ENCODE data around the gene NANOG.
"Not testable (repeated sequence)": the region's sequence is repeated elsewhere in the genome, so short reads cannot be mapped to it uniquely, and the experiment has no call there.

Gene NANOG

GRCh38 chr12:7788884-7789528, at the start of gene NANOG:
NANOG (plus strand) TSS chr12:7789402; CDS start chr12:7789615, 213 bp downstream.
- DNase-seq (ENCODE audit: extremely low read depth, low read depth); H3K4me3 ChIP-seq (replicated peaks; ENCODE audit: low read depth, low read length): not testable (repeated sequence)

GRCh38 chr12:7747246-7747645, 42.0 kb upstream of the NANOG start, which contains the start of gene CLEC4C:
CLEC4C (minus strand) TSS chr12:7747375; CDS start chr12:7747348, 27 bp downstream.
- TF ChIP-seq CTCF (IDR thresholded peaks at IDR 0.05; ENCODE audit: low read depth, low read length, missing control alignments) = no peak
- no peak for DNase-seq (ENCODE audit: extremely low read depth, low read depth)
- no peak within 1 kb of the TSS for H3K4me3 ChIP-seq (replicated peaks; ENCODE audit: low read depth, low read length)

DNA sequence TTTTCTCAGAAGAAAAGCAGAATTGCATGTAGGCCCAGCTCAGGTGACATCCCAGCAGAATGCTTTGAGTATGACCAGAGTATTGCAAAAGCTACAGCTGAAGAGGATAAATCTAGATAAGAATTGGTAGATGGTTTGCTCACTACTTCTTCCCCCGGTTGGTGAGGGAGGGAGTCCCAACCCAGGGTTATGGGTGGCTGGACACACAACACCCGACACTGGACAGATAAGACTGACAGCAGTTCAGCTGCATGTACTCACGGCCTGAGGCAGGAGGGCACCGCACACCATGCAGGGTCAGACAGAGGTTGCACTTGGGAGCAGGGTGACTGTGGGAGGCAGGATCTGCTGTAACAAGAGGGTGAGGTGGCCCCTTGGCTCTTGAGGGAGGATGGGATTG, 40.4 kb upstream of the NANOG start:
- no peak overlapping the region for H3K4me3 ChIP-seq (replicated peaks; ENCODE audit: low read depth, low read length)
- TF ChIP-seq CTCF (IDR thresholded peaks at IDR 0.05; ENCODE audit: low read depth, low read length, missing control alignments) = no peak
- no peak for DNase-seq (ENCODE audit: extremely low read depth, low read depth)

DNA sequence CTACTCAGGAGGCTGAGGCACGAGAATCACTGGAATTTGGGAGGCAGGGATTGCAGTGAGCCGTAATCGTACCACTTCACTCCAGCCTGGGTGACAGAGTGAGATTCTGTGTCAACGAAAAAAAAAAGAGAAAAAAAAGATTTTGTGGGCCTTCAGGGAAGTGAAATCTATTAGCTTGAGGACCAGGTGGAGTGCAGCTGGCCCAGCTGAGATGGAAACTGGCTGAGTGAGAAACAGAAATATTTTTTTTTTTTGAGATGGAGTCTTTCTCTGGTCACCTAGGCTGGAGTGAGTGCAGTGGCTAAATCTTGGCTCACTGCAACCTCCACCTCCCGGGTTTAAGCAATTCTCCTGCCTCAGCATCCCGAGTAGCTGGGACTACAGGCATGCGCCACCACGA, 39.8 kb upstream of the NANOG start:
- H3K4me3 ChIP-seq (replicated peaks; ENCODE audit: low read depth, low read length) = no peak overlapping the region
- DNase-seq (ENCODE audit: extremely low read depth, low read depth) = no peak
- TF ChIP-seq CTCF (IDR thresholded peaks at IDR 0.05; ENCODE audit: low read depth, low read length, missing control alignments) = no peak

DNA sequence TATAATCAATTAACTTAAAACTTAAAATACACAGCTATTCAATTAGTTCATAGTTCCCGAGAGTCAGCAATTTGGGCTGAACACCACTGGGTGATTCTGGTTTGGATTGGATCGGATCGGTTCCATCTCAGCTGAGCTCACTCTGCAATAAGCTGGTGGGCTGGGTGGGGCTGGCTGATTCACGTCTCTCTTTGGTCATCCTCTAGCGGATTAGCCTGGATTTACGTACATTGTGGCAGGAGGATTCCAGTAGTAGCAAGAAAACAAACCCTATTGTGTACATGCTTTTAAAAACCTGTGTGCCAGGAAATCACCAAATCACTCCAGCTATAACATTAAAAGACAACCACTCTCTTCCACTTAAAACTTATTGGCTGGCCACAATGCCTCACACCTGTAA, 38.9 kb upstream of the NANOG start:
- DNase-seq (ENCODE audit: extremely low read depth, low read depth) = no peak
- TF ChIP-seq CTCF (IDR thresholded peaks at IDR 0.05; ENCODE audit: low read depth, low read length, missing control alignments) = no peak
- H3K4me3 ChIP-seq (replicated peaks; ENCODE audit: low read depth, low read length) = no peak overlapping the region

DNA sequence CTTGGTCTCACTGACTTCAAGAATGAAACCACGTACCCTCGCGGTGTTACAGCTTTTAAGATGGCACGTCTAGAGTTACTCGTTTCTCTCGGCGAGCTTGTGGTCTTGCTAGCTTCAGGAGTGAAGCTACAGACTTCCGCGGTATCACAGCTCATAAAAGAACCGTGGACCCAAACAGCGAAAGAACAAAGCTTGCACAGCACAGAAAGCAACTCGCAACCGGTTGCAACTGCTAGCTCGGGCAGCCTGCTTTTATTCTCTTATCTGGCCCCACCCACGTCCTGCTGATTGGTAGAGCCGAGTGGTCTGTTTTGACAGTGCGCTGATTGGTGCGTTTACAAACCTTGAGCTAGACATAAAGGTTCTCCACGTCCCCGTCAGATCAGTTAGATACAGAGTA, 37.8 kb upstream of the NANOG start:
- H3K4me3 ChIP-seq (replicated peaks; ENCODE audit: low read depth, low read length) = no peak overlapping the region
- no peak for DNase-seq (ENCODE audit: extremely low read depth, low read depth)
- TF ChIP-seq CTCF (IDR thresholded peaks at IDR 0.05; ENCODE audit: low read depth, low read length, missing control alignments) = no peak

GRCh38 chr12:7751941-7752922, 37.0 kb upstream of the NANOG start:
- not testable (repeated sequence) for DNase-seq (ENCODE audit: extremely low read depth, low read depth); H3K4me3 ChIP-seq (replicated peaks; ENCODE audit: low read depth, low read length)

DNA sequence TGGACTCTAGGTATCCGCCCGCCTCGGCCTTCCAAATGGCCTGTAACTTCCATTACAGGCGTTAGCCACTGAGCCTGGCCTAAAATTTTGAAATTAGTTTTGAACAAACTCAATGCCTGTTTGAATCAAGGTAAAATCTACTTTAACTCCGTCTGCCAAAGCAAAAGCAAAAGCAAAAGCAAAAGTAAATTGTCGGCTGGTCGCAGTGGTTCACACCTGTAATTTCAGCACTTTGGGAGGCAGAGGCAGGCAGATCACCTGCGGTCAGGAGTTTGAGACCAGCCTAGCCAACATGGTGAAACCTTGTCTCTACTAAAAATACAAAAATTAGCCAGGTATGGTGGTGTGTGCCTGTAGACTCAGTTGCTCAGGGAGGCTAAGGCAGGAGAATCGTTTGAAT, 33.5 kb upstream of the NANOG start:
- not testable (repeated sequence) for DNase-seq (ENCODE audit: extremely low read depth, low read depth); H3K4me3 ChIP-seq (replicated peaks; ENCODE audit: low read depth, low read length)

All from HFF-Myc (cell line).